ENCODE data around the gene MAP3K6.

Gene MAP3K6

DNA sequence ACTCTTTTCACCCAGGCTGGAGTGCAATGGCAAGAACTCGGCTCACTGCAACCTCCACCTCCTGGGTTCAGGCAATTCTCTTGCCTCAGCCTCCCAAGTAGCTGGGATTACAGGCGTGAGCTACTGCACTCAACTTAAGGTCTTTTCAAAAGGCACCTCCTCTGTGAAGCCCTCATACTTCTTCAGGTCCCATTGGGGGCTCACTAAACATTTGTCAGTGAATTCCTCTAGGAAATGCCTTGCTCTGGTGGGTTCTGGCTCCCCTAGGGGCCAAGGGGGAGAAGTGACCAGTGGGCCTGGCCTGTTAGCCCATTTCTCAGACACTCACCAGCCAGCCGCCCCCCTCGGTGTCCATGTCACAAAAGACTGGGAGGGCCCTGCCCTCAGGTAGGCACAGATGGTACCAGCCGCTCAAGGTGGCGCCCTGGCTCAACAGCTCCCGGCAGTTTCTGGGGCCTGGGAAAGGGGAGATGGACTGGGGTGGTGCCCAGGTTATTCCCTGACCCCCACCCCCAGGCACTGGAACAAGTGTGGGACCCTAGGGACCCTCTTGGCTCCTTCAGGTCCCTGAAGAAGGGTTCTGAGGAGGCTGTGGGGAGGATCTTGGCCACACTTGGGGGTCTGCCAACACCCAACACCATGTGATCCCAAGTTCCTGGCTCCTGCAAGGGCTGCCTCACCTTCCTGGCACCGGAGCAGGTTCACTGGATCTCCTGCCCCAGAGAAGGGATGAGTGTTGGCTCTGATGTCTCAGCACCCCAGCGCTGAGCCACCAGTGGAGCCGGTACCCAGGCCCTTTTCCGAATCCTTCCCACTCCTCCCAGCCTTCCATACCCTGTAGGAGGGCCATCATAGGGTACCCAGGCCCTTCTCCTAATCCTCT is 6.3 kb upstream of the MAP3K6 start:
- DNase-seq: no peak

DNA sequence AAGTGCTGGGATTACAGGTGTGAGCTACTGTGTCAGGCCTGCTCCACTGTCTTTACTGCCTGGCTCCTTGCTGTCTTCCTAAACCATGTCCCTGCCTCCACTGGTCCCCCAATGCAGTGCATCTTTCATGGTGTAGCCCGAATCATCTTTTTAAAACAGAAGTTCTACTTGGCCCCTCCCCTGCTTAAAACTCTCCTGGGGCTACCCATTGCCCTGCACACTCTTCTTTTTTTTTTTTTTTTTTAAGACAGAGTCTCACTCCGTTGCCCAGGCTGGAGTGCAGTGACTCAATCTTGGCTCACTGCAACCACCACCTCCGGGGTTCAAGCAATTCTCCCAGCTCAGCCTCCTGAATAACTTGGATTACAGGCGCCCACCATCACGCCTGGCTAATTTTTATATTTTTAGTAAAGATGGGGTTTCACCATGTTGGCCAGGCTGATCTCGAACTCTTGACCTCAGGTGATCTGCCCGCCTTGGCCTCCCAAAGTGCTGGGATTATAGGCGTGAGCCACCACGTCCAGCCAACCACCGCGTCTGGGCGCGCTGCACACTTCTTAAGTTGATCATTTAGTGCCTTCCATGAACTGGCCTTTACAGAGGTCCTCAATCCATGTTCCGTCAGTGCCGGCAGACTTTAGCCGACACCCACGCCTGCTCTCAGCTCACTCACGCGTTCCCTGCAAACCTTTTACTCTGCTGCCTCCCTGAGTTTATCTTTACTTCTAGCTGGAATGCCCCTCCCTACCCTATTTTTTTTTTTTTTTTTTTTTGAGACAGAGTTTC is 5.5 kb upstream of the MAP3K6 start:
- no peak for DNase-seq

DNA sequence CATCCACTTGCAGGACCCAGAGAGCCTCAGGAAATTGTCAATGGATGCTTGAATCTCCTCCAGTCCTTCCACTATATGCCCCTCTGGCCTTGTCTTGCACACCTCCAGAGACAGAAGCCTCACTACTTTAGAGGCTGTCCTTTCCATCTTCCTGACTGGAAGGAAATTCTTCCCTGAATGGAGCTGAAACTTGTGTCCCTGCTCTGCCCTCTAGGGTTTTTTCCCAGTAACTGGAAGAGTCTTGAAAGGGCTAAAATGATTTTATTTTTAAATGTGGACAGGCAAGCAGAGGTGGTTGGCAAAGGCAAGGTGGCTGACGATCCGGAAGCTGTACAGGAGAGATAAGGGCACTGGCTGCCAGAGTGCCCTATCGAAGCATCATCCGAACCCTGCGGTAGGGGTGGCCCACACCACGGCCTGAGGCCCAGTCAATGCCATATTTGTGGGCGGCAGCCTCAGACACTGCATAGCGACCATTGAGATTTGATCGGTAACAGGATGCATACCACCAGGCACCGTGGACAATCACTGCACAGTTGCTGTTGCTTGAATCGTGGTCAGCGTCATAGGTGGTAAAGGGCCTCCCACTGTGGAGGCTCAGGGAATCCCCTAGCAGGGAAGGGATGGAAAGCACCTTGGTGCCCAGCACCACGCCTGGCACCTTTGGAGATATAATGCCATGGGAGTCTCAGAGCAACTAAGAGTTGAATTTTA is 2.3 kb upstream of the MAP3K6 start:
- no peak for DNase-seq

DNA sequence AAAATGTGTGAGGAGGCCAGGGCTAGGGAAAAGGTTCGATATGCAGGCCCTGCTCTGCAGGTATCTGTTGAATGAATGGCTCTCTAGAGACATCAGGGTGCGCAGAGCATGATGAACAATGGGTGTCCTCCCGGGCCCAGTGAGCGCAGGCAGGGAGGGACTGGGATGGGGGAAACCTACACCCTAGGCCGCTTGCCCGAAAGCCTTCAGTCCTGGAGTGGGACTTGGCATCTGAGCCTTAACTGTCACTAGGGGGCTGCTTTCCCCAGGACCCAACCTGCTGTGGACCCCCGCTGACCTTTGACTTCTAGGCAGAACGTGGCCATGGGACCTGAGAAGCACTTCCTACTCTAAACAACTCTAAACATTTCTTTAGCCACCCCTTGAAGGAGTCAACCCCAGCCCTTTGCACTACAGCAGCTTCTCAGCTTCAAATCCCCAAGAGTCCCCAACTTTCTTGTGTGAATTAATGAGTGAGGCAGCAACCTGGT is 444 bp upstream of the MAP3K6 start:
- no peak for DNase-seq

DNA sequence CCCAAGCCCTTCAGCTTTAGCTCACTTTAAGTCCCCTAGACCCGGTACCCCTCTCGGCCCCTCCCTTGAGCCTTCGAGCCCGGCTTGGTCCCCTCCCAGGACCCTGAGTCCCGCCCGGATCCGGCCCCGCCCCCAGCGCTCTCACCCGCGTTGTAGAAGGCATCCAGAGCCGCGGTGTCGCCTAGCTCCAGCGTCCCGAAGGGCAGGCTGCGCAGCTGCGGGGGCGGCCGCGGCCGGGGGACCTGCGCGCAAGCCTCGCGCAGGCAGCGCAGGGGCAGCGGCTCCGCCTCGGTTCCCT is 699 bp downstream of the MAP3K6 start:
- DNase-seq: peak; percentile 77

DNA sequence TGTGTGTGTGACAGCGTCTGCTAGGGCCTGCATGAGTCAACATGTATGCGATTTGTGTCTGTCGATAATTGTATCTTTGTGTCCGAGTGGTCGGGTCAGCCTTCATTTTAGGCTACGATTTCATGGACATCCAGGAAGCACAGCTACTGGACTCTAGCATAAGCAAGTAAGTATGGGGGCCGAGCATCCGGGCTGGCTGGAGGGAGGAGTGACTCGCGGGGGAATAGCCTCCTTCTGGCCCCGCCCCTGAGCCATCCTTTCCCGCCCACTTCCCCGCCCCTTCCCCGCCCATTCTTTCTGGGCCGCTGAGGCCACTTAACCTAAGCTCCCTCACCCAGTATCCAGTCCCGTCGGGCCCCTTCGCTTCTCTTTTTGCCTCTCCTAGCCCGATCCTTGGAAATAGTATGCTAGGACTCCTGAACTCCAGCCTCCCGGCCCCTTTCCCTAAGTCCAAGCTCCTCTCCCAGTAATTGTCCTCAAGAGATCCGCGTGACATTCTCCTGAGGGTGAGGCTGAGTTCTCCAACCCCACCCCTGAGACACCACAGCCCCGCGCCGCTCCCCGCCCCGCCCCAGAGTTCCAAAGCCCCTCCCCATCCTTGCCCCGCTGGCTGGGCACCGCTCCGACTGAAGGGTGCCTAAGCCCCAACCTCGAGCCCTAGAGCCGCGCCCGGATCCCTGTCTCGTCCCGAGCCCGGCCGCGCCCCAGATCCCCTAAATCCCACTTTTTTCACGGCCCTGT is 1.2 kb downstream of the MAP3K6 start:
- peak; percentile 91 for DNase-seq

DNA sequence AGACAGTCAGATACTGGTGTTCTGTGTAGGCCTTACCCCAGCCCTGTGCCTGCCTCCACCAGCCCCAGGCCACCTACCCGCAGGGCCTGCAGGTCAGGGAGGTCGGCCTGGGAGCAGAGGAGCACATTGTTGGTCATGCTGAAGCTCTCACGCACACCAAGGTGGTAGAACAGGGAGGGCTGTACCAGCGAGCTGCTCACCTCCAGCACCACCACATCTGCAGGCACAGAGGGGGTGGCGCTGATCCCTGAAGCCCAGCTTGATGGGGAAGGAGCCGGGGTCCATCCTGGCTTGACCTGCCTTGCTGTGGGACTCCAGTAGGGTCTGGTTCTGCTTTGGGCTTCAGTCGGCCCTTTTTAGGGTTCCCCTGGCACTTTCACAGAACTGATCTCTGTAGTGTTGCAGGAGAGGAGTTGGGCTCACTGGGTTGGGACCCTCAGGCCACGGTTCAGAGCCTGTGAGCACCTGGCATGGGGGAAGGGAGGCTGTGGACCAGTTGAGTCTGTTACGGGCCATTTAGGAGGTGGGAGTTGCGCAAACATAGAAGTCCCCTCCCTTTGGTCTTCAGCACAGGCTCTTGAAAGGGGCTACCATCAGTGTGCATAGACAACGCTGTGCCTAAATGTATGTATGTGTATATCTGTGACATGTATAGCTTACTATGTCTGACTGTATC is 1.9 kb downstream of the MAP3K6 start:
- DNase-seq: no peak

DNA sequence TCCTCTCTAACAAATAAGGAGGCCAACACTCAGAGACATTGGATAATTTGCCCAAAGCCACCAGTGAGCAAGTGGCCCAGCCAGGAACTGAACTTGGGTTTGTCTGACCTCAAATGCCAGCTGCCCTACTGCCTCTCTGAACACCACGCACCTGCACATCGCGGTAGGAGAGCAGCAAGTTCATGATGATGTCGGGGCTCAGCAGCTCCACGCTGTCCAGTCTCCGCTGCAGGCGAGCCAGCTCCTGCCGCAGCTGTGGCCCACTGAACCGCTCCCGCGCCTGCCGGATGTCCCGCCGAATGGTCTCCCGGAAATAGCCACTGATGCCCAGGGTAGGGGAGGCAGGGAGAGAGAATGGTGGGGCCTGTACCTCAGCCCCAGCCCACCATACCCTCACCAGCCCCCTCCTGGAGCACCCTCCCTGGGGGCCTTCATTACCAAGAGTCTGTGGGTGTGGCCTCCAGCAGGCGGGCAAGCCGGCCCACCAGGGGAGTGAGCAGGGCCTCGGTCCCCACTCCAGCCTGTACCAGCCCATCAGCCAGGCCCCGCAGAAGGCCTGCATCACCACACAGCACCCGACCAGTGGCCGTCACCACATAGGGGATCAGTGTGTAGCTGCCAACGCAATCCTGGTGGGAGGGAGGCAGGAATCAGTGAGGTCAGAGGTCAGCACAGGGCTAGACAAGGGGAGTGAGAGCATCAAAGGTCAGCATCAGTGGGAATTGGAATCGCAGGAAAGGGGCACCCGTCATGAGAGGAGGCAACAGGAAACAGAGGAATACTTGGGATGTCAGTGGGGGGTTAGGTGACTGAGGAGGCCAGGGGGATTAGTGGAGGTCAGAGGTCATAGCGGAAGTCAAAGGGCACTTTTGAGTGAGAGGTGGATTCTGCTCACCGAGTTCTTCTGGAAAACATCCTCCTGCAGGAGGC is 2.7 kb downstream of the MAP3K6 start:
- DNase-seq: no peak

DNA sequence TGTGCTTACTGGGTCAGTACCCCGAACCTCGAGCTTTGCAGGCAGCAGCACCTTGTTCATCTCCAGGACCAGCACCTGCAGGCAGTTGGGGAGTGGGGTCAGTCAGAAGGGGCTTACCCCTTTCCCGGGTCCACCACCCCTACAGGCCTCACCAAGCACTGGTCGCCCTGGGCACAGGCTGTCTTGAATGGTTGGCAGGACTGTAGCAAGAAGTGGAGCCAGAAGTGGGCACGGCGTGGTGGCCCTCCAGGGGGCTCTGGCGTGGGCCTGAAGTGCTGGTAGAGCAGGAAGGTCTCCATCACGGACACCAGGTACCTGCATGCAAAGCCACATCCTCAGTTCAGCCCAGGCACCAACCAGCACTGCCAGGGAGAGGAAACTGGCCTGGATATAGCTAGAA is 5.2 kb downstream of the MAP3K6 start:
- no peak for DNase-seq

DNA sequence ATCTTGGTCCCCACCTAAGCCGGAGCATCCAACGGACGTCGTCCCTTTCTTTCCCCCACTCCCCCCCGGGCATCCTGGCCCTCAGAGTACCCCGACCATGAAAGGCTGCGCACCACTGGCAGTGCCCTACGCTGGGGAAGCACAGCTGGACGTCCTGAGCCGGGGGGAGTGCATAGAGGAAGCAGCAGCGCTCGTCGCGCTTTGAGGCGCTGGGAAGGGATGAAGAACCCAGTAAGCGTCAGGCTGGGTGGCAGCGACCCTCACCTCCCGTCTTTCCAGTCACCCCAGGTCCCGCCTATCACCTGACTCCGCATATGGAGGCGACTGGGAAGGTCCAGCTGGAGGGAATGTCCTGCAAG is 5.7 kb downstream of the MAP3K6 start:
- no peak for DNase-seq

DNA sequence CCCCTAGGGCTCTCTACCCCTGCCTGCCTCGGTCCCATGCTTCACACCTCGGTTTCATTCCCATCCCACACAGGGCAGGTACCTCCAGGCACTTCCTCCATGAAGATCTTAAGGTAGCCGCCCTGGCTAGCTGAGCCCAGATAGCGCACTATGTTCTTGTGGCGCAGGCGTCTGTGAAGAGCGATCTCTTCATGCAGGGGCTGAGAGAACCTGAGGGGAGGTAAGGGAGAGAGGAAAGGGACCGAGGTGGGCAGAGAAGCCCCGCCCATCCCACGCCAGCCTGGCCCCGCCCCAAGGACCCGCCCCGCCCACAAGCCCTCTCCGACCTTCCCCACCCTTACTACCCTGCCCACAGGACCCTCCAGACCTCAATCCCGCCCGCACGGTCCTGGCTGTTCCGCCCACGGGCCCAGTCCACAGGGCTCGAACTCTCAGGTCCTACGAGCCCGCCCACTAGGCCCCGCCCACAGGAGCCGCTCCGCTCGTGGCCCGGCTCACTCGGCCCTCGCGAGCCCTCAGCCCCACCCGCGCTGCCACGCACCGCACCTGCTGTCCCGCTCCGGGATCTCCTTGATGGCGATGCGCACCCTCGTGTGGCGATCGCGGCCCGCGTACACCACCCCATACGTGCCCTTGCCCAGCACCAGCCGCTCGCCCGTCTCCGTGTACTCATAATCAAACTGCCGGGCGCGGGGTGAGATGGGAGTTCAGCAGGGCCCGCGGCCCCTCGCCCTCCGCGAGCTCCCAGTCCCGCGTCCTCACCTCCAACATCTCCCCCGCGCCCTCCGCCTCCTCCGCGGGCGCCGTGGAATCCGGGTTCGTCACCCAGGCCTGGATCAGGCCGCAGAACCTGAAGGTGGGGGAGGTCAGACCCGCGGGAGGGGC is 6.4 kb downstream of the MAP3K6 start:
- no peak for DNase-seq

DNA sequence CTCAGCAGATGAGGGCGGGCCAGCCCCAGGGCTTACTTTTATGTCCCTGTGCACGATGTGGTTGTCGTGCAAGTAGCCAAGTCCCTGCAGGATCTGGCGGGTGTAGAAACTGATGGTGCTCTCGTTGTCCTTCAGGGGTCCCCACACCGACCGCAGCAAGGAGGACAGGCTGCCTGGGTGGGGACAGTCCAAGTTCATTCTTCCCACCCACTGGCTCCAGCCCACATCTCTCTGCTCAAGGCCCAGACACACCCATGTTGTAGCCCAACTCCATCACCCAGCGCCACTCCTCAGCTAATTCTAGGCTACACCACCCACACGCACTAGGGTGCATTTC is 7.0 kb downstream of the MAP3K6 start:
- DNase-seq: no peak

DNA sequence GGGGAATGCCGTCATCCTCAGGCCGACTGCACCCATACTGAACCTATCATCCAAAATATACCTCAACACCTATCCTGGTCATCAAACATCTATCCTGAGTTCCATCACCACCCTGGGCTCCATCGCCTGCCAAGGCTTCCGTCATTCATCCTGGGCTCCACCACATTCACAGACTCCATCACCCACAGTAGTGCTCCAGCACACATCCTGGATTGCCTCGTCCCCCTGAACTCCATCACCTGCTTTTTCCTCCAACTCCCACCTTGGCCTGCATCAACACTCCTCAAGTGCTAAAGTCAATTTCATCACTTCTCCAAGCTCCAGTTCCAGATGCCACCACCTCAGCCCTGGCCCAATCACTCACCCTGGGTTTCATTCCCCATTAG is 7.8 kb downstream of the MAP3K6 start:
- no peak for DNase-seq

DNA sequence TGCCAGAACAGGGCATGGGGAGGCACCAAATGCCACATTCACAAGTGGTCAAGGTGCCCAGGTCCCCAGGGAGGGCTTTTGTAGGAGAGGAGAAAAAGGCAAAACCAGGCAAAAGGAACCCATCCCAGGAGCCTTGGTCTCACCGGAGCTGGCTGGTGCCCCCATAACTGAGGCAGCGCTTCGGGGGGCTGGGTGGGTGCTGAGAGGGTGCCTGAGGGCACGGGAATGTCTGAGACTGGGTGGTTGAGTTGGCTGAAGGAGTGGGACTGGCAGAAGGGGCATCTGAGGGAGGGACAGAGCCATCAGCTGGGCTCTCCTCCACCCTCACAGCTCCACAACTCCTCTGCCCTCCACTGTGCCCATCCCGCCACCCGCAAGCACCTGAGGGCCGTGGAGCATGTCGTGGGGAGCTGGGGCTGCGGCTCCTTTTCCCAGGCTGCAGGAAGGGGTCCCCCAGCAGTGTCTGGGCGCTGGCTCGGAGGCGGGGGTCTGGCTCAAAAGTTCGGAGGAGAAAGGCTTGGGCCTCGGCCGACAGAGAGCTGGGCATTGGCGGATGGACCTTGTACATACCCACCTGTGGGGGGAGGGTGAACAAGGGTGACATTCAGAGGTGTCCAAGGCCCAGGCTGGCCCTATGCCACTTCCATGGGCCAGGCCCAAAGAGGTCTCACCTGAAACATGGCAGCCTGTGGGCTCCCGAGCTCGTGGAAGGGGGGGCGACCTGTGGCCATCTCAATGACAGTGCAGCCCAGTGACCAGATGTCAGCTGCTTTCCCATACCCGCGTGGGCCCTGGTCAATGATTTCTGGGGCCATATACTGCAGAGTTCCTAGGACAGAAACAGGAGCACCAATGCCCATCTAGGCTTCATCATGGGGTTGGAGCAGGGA is 8.5 kb downstream of the MAP3K6 start:
- DNase-seq: no peak

DNA sequence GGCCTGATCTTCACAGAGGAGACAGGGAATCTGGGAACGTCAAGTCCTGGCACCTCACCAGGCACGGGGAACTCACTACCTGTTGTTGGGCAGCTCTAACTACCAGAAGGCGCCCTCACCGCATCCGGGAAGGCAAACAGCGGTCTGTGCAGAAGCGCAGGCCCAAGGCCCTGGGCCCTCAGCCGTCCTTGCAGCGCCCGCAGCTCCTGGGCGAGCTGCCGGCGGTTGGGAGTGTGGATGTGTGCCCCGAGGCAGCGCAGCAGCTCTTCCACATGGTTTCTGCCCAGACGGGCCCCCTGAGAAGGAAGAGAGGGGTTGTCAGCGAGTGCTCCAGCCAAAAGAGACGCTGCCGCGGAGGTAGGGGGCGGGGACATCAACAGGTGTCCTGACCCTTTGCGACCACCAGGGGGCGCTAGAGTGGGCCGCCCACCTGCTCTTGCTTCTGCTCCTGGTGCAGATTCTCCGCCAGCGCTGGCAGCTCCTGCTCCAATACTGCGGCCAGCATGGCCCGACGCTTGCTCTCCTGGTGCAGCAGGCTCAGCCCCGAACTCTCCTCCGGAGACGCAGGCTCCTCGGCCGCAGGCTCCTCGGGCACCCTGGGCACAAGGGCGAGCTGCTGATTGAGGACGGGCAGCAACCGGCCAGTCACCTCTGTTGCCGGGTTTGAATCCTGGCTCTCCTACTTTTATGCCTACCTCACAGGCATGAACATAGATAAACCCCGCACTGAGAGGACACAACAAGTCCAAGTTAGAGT is 9.3 kb downstream of the MAP3K6 start:
- peak; percentile 62 for DNase-seq

DNA sequence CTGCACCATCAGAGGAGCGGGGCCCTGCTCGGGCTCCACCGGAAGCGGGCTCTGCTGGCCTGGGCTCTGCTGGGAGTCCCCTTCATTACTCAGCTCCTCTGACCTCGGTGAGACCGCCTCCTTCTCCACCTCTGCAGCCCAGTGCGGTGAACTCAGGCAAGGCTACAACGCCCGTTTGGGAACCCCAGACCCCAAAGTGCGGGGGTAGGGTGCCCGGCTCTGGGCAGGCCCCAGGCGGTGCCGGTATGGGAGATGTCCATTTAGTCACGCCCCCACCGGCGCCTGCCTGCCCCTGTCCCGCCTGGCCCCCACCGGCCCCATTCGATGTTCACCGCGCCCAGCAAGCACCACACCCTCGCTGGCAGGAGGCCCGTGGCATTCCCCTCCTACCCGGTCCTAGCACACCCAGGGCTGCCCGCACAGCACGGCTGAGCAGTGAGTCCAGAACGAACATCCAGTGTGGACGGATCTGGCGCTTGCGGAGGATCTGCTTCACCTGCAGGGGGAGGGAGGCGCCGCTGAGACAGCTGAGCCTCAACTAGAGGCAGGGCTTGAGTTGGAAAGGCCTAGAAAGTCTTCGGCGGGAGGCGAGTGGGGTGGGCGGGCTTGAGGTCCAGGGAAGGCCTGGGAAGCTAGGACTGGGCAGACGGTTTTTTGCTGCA is 10.0 kb downstream of the MAP3K6 start:
- DNase-seq: no peak

DNA sequence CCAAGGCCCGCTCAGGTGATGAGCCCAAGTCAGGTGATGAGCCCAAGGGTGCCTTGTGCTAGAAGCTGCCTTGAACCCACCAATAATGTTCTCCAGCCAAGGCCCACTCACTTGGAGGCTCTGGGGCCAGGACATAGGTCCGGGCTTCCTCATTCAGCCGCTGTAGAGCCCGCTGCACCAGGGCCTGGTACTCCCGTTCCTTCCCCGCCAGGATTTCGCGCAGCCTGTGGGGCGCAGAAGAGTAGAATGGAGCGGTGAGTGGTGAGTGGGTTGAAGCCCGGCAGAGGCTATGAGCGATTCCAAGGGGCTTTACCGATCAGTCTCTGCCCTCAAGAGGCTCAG is 10.5 kb downstream of the MAP3K6 start:
- no peak for DNase-seq

DNA sequence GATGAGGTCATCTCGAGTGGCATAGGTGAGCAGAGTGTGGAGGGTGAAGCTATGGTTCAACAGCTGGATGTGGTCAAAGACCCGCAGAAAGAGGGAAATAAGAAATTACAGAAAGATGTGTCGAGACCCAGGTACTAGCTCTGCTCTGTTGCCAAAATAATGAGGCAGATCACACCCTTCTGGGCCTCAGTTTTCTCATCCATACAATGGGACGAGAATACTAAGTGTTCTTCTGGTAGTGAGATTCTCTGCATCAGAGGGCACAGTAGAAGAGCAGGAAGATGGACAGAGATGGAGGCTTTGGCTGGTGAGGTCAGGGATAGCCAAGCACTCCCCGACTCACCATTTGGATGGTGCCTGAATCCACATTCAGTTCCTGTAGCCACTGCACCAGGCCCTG is 11.1 kb downstream of the MAP3K6 start:
- no peak for DNase-seq

Data from suppressor macrophage treated with lipopolysaccharide for 4 hours (primary cell).